Measurements from ENCODE around the gene GPR17.

Gene GPR17

DNA sequence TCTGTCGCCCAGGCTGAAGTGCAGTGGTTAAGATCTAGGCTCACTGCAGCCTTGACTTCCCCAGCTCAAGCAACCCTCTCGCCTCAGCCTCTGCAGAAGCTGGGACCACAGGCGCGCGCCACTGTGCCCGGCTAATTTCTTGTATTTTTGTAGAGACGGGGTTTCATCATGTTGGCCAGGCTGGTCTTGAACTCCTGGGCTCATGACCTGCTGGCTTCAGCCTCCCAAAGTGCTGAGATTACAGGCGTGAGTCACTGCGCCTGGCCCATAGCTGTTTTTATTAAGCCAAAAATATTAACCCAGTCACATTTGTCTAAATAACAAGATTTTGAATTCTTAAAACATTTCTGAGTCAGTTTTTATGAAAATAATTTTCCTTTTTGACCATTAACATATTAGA lies 49.0 kb downstream of the GPR17 start:
- no peak for DNase-seq (ENCODE audit: low spot score)

DNA sequence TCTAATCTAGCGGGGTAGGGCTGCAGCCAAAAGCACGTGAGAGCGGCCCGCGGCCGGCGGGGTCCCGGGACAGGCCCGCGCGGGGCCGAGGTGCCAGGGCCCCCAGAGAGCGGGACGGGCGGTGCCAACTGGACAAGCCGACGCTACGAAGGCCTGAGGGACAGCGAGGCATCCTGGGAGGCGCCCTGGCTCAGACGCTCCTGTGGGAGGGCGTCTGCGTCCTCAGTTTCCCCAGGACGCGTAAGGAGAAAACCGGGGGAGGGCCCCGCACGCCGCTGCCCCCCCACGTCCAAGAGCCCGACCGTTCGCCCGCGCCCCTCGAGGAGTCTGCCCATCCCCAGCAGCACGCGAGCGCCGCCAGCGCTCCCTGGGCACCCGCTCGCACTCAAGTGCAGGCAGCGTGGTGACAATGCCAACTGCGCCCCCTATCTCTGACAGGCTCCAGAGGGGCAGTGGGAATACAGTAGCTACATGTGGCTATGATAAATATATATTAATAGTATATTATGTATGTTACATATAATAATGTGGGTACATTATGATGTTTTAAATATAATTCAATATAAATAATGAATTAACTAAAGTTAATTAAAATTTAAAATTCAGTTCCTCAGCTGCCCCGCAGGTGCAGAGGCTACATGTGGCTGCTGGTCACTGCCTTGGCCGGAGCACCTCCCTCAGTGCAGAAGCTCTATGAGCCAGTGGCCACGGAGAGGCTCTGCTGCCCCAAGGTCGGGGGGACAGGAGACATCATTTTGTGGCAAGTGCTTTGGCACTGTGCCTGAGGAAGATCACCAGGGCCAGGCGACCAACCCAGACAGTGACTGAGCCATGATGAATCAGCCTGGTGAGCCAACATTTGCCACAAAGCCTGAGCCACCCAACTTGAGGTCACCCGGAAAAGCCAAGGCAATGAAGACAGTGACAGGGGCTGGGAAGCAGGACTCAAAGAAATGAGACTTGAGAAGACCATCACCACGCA lies 49.8 kb downstream of the GPR17 start:
- peak; percentile 83 for DNase-seq (ENCODE audit: low spot score)

DNA sequence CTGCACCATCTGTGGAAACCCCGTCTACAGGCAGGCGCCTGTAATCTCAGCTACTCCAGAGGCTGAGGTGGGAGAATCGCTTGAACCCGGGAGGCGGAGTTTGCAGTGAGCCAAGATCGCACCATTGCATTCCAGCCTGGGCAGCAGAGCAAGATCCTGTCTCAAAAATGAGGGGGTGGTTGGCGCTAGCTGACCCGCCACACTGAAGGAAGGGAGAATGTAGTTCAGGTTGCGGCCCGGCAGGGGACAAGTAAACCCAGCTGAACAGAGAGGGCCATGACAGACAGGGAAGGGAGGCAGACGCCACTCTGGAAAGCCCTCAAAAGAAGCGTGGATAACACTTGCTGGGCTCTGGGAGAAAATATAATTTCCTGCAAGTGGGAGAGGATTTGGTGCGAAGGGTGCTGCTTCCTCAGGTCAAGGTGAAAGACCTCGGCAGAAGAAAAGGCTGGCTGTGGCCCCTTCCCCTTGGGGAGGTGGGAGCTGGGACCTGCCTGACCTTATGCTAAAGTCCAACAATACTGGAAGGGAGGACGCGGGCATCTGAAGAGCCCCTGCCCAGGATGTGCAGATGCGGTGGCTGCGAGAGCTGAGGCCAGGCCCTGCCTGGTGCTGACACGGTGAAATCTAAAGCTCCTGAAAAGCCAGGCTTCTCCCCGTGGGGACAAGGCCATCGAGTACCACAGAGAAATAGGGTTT lies 51.7 kb downstream of the GPR17 start:
- DNase-seq (ENCODE audit: low spot score) = no peak

DNA sequence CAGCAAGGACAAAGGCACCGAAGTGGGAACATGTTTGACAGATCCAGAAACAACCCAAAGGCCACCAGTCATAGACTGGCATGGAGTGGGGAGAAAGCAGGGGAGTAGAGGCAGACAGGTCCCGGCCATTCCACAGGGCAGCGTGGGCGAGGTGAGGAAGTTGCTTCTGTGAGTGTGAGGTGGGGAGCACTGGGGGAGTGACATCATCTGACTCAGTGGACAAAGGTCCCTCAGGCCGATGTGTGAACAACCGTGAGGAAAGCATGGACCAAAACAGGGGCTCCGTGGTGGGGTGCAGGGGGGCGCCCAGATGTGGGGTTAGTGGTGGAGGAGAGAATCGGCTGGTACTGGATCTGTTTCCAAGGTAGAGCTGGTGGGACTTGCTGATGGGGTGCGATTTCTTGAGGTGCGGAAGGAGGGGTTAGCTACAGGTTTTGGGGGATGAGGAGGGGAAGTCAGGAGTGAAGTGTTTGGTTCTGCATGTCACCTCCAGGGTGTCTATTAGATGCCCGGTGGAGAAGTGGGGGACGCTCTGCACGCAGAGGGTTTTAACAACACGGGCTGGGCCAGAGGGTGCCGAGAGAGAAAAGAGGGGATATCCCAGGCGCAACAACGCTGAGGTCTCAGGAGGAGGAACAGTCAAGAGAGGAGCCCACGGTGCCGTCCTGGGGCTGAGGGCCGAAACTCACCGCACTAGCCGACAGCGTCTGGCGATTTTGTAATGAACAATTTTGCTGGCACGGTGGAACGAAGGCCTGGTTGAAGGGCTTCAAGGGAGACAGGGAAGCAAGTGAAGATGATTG lies 52.8 kb downstream of the GPR17 start:
- no peak for DNase-seq (ENCODE audit: low spot score)

DNA sequence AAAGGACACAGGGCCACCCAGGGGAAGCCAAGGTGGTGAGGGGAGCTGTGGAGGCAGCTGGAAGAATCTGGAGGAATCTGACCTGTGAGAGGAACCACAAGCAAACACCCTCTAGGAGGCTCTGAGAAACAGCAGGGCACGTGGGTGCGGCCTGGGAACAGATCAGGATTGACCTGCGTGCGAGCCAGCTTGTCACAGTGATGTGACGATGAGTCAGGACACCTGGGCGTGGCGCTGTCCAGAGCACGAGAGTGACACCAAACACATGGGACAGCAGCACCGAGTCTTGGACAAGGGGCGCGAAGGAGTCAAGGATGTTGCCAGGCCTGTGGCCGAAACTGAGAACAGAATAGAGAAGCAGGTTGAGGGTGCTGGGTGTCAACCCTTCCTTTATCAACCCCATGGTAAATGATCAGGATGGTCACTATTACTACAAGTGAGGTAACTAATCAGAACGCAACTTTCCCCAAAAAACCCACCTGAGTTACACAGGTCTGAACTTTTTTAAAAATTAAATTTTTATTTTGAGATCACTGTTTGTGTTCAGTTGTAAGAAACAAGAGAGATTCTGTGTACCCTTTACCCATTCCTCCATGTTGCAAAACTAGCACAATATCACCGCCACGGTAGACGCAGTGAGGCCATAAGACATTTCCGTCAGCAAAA lies 54.7 kb downstream of the GPR17 start:
- peak; percentile 55 for DNase-seq (ENCODE audit: low spot score)

DNA sequence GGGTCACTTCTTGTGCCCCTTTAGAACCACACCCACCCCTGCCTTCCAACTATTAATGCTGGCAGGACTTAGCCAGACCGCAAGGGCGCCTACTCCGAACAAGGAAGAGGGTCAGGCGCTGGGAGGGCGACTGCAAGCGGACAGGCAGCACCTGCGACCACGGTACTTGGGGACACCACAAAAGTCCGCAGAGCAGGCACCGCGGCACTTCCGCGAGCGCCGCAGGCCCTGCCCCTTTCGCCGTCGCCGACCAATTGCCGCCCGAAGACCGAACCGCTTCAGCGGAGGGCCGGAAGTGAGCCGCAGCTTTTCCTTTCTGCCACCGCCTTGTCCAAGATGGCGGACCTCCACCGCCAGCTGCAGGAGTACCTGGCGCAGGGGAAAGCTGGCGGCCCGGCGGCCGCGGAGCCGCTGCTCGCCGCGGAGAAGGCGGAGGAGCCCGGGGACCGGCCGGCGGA lies 55.3 kb downstream of the GPR17 start, which contains the start of gene SFT2D3:
SFT2D3 (plus strand) TSS at position 305 of the 458 bp plus-strand sequence; CDS start at position 337, 32 bp downstream.
- peak; percentile 95 for DNase-seq (ENCODE audit: low spot score)

DNA sequence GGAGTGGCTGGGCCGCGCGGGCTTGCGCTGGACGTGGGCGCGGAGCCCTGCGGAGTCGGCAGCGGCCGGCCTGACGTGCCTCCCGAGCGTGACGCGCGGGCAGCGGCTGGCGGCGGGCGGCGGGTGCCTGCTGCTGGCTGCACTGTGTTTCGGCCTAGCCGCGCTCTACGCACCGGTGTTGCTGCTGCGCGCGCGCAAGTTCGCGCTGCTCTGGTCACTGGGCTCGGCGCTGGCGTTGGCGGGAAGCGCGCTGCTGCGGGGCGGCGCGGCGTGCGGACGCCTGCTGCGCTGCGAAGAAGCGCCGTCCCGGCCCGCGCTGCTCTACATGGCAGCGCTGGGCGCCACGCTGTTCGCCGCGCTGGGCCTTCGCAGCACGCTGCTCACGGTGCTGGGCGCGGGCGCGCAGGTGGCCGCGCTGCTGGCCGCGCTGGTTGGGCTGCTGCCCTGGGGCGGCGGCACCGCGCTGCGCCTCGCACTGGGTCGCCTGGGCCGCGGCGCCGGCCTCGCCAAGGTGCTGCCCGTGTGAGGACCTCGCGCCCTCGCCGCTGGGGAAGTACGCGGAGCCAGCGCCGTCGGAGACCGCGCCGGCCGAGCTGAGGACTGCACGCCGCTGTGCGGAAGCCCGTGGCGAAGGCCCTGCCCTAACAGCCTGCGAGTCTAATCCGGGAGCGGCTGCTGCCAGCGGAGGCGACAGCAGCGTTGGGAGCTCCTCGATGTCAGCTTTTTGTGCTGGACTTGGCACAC lies 55.9 kb downstream of the GPR17 start:
- DNase-seq (ENCODE audit: low spot score) = peak; percentile 69
